Dedifferentiated amniotic fluid mesenchymal stem cell (primary cell): ENCODE measurements around the gene CEP85.

Source experiments
- DNase-seq: peaks from one replicate; pipeline ENCODE4 v3.0.0-alpha.2; 2016; ENCODE audit errors: extremely low spot score

Gene CEP85

DNA sequence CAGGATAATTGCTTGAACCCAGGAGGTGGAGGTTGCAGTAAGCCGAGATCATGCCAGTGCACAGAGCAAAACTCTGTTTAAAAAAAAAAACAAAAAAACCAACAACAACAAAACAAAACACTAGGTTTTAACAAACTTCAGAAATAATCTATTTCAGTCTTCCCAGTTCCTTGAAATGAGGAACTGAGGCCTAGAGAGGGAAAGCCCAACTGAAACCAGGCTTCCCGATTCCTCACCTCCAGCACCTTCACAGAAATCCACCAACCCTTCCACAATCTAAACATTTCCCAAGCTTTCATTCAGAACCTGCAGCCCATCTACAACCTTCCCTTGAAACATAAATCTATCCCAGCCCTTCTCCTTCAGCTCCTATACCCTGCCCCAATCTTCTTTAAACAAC lies 83.1 kb downstream of the CEP85 start:
- no peak for DNase-seq

DNA sequence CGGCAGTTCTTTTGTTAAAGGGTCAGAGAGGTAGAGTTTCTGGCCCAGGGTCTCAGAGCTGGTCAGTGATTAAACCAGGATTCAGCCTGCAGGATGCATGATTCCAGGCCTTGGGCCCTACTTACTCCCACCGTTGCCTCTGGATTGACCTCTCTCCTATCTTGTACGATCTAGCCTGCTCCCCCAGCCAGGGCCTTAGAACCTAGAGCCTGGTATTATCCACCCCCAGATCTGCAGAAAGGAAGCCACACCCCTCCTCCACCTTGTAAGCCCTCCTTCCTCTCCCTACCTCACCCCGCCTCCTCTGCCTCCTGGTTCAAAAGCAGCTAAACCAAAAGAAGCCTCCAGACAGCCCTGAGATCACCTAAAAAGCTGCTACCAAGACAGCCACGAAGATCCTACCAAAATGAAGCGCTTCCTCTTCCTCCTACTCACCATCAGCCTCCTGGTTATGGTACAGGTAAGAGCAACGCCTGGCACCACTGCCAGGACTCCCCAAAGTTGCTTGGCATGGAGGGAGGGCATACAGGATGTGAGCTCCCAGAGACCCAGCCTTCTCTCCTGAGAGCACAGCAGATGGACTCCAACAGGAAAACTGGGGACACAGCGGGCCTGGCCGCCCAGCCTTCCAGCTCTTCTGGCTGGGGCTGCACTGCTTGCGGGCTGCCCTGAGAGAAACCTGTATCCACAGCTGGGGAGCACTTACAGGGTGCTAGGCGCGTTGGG lies 83.8 kb downstream of the CEP85 start, which contains the start of gene CD52:
Gene CD52, plus strand, starts transcription at position 347 of the 726 bp plus-strand sequence. Its CDS starts 60 bp downstream, at position 407.
- no peak for DNase-seq

DNA sequence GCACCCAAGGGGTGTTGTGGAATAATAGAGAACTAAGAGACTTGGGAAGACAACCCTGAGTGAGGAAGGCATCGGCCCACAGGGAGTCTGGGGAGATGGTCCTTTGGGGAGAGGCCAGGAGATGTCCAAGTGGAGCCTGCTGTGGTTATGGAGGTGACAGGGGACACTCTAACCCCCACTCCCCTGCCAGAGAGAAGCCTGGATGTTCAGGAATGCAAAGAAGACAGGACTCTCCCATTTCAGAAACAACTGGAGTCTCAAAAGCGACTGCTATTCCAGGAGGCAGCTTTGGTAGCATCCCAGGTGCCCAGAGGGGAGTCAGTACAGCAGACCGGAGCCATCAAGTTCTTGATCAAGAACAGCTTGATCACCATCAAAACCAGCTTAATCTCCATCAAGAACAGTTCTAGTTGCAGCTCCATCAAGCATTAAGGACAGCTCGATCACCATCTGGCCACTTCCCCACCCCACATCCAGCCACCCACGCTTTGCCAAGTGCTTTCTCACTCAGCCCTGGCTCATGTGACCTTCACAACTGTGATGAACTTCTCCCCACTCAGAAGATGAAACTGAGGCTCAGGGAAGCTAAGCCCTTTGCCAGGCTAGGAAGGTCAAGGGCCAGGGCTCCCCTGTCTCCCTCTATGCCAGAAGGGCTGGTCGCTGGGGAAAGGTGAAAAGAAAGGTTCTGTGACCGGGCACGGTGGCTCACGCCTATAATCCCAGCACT lies 84.5 kb downstream of the CEP85 start:
- no peak for DNase-seq

DNA sequence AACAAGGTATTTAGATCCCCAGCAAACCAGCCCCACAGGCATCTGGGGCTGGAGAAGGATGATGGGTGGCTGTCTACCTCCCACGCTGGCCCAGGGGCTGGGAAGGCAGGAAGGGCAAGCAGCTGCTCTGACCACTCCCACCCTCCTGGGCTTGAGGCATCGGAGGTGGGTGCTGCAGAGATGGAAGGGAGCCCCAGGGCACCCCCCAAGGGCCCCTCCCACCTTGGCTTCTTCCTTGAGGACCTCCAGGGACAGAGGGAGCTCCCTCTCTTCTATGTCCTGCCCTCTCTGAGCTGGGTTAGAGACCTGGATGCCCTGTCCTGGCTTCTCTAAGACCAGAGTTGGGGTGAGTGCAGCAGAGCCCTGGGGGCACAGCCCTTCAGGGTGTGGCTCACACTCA lies 86.9 kb downstream of the CEP85 start:
- DNase-seq = no peak

DNA sequence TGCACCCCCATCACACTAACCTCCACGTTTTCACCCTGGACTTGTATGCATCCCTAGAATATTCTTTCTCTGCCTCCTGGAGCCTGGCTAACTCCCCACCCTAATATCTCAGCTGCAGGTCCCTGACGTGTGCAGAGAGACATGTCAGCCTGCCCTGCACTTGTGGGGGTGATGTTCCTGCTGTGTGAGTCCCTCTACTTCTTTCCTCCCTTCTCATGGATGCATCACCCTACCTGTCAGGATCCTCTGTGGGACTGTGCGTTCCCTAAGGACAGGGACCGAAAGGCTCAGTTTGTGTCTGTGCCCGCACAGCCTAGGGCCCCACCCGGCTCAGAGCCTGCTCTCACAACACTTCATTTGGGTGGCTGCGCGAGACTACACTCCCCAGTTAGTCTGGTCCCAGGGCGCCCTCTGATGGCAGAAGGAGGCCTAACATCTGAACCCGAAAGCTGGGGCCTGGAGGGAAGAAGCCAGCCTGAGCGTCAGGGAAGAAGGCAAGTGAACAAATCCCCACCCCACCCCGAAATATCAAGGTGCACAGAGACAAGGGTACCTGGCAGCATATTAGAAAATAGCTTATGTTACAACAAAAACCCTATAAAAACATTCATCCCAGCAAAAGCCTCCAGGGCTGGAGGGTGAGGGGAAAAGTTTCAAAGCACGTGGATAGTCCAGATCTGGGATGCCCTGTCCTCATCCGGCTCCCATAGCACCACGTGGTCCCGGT lies 87.5 kb downstream of the CEP85 start:
- DNase-seq = peak; percentile 83

DNA sequence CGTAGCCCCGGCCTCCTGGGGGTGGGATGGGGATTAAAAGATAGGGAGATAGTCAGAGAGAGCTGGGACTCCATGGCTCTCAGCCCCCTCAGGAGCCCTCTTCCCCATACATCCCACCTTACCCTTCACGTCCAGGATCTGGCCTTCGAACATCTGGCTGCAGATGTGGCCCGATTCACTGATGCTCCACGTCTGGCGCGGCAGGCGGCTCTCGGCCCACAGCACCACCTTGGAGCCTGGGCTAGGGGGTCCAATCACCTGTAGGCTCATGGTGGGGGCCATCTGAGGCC lies 88.0 kb downstream of the CEP85 start:
- DNase-seq = no peak

DNA sequence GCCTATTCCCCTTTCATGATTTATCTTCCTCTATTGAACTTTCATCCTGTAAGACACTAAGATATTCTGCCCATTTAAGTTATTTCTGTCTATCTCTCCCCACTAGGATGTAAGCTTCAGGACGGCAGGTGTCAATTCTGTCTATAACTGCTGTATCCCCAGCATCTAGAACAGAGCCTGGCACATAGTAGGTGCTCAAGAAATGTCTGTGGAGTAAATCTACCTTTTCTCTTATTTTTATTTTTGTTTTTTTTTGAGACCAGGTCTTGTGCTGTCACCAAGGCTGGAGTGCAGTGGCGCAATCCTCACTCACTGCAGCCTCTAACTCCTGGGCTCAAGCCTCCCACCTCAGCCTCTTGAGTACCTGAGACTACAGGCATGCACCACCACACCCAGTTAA lies 89.4 kb downstream of the CEP85 start:
- DNase-seq = no peak

DNA sequence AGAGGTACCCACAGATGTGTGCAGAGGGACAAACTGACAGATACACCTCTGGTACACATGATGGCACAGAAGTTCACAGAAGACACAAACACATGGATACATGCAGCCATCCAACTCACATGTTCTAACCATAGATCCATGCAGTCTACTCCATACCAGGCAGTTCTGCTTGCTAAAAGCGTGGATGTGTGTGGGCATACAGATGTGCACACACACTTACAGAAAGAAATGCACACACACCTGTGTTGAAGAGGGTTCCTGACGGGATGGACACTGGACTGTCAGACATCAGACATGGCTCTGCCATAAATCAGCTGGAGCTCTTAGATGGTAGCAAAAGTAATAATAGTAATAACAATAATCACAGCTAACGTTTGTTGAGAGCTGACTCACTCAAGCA lies 90.5 kb downstream of the CEP85 start:
- no peak for DNase-seq

DNA sequence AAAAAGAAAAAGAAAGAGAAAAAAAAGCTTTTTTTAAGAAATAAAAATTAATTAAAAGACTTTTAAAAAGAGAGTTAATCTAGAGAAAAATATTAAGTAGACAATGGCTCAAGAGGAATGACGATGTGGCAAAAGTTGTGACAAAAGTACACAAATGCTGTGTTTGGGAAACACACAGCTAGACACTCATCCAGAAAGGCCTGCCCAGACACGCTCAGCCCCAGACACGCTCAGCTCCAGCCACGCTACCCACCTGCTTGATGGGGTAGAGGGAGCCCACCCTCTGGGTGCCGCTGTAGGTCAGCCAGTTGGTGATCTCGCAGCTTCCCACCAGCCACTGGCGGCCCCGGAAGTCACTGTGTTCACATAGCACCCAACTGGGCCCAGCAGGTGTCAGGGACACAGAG lies 94.0 kb downstream of the CEP85 start:
- no peak for DNase-seq
